Measurements from ENCODE around the gene DDAH1. TPM values are rescaled to one million over a fixed set of nuclear protein-coding genes. Genes with fewer than 3 reads are reported as not detected.
"Not testable (repeated sequence)": the region's sequence is repeated elsewhere in the genome, so short reads cannot be mapped to it uniquely, and the experiment has no call there.

DDAH1 gene
- total RNA-seq, 1 donor from 2014 or later, result 0.07 TPM

DNA sequence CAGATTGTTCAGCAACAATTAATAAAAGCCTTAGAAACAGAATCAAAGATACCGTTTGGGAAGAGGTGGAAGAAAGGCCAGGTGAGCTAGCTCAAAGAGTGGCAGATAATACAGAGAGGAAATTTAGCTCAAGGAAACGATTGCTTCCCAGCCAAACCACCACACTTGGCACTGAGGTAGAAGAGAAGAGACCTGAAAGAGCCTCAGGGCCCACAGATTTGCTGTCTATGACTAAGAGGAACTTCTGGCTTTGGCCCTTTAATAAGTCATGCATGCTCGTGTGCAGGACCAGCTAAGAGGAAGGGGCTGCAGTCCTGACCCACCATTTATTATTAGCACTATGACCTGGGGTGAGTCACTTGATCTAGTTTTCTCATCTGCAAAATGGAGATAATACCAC, 115.7 kb downstream of the DDAH1 start:
- DNase-seq (no peak), ATAC-seq (ENCODE audit: low read depth) (no peak)
- Mint-ChIP-seq H3K4me3 (no peak overlapping the region), H3K9me3 (no peaks in the 10 kb centered on the region), H3K36me3 (ENCODE audit: low read depth) (peaks cover 2% of the 10 kb centered on the region), H3K27ac (no peak overlapping the region), H3K27me3 (no peaks in the 10 kb centered on the region), H3K4me1 (no peaks in the 10 kb centered on the region)
- ChIA-PET POLR2A (no interaction called here), CTCF (no interaction called here)
- TF ChIP-seq CTCF (IDR thresholded peaks at IDR 0.05), result no peak
- intact Hi-C loops (cut with micrococcal nuclease), result no loop called here

GRCh38 chr1:85347908-85348307, 117.1 kb downstream of the DDAH1 start:
- Mint-ChIP-seq H3K9me3 (no peaks in the 10 kb centered on the region), H3K27ac (no peak overlapping the region), H3K4me1 (no peaks in the 10 kb centered on the region), H3K36me3 (ENCODE audit: low read depth) (peaks cover 2% of the 10 kb centered on the region), H3K4me3 (no peak overlapping the region), H3K27me3 (no peaks in the 10 kb centered on the region)
- POLR2A ChIA-PET, result no interaction called here
- TF ChIP-seq CTCF (IDR thresholded peaks at IDR 0.05), result no peak
- no peak for ATAC-seq (ENCODE audit: low read depth)
- no peak for DNase-seq
- CTCF ChIA-PET, result no interaction called here
- intact Hi-C loops (cut with micrococcal nuclease), result no loop called here

DNA sequence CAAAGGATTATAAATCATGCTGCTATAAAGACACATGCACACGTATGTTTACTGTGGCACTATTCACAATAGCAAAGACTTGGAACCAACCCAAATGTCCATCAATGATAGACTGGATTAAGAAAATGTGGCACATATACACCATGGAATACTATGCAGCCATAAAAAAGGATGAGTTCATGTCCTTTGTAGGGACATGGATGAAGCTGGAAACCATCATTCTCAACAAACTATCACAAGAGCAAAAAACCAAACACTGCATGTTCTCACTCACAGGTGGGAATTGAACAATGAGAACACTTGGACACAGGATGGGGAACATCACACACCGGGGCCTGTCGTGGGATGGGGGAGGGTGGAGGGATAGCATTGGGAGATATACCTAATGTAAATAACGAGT, 117.7 kb downstream of the DDAH1 start:
- H3K36me3 Mint-ChIP-seq (ENCODE audit: low read depth); H3K4me3 Mint-ChIP-seq; intact Hi-C loops (cut with micrococcal nuclease); ATAC-seq (ENCODE audit: low read depth); CTCF ChIA-PET; POLR2A ChIA-PET; H3K27me3 Mint-ChIP-seq; H3K4me1 Mint-ChIP-seq; H3K9me3 Mint-ChIP-seq; DNase-seq; H3K27ac Mint-ChIP-seq: not testable (repeated sequence)

GRCh38 chr1:85344256-85344694, 120.7 kb downstream of the DDAH1 start:
- peaks cover 2% of the 10 kb centered on the region for H3K36me3 Mint-ChIP-seq (ENCODE audit: low read depth)
- CTCF ChIA-PET, result no interaction called here

GRCh38 chr1:85343612-85344255, 121.2 kb downstream of the DDAH1 start:
- Mint-ChIP-seq H3K4me3 (no peak overlapping the region), H3K27me3 (peaks cover 4% of the 10 kb centered on the region), H3K9me3 (no peaks in the 10 kb centered on the region), H3K36me3 (ENCODE audit: low read depth) (peaks cover 2% of the 10 kb centered on the region), H3K4me1 (no peaks in the 10 kb centered on the region), H3K27ac (no peak overlapping the region)
- no peak for DNase-seq
- intact Hi-C loops (cut with micrococcal nuclease), result no loop called here
- CTCF ChIA-PET, result no interaction called here
- POLR2A ChIA-PET, result no interaction called here
- ATAC-seq (ENCODE audit: low read depth), result no peak
- no peak for TF ChIP-seq CTCF (IDR thresholded peaks at IDR 0.05)

More at GRCh38 chr1:85344256-85344694, 120.7 kb downstream of the DDAH1 start:
- no peaks in the 10 kb centered on the region for H3K4me1 Mint-ChIP-seq
- POLR2A ChIA-PET, result no interaction called here
- H3K27me3 Mint-ChIP-seq, result peaks cover 2% of the 10 kb centered on the region
- no peak for TF ChIP-seq CTCF (IDR thresholded peaks at IDR 0.05)
- DNase-seq, result no peak
- no peak overlapping the region for H3K27ac Mint-ChIP-seq
- H3K9me3 Mint-ChIP-seq, result no peaks in the 10 kb centered on the region
- intact Hi-C loops (cut with micrococcal nuclease), result no loop called here
- ATAC-seq (ENCODE audit: low read depth), result no peak
- H3K4me3 Mint-ChIP-seq, result no peak overlapping the region

- intact Hi-C loops (cut with micrococcal nuclease), result no loop called here
- no peaks in the 10 kb centered on the region for H3K4me1 Mint-ChIP-seq
These were observed 121.7 kb downstream of the DDAH1 start for GRCh38 chr1:85343213-85343611.

More at GRCh38 chr1:85343213-85343611, 121.7 kb downstream of the DDAH1 start:
- no peaks in the 10 kb centered on the region for H3K9me3 Mint-ChIP-seq
- no peak for ATAC-seq (ENCODE audit: low read depth)
- ChIA-PET CTCF (no interaction called here), POLR2A (no interaction called here)
- DNase-seq, result no peak
- peaks cover 2% of the 10 kb centered on the region for H3K36me3 Mint-ChIP-seq (ENCODE audit: low read depth)
- peaks cover 5% of the 10 kb centered on the region for H3K27me3 Mint-ChIP-seq
- H3K27ac Mint-ChIP-seq, result no peak overlapping the region
- TF ChIP-seq CTCF (IDR thresholded peaks at IDR 0.05), result no peak
- no peak overlapping the region for H3K4me3 Mint-ChIP-seq

Data from activated B cell treated with CpG ODN at 0.5 μM for 24 hours (primary cell).